ENCODE measurements around the gene PLD1.

GRCh38 chr3:171788546-171789351 lies 21.5 kb downstream of the PLD1 start:
- TF ChIP-seq CTCF (IDR thresholded peaks at IDR 0.05), result no peak
- no peak for TF ChIP-seq POLR2A (IDR thresholded peaks at IDR 0.05)

Measured in heart left ventricle (tissue), 13 donors.